ENCODE results near the gene QRICH2.
"Not testable (repeated sequence)": the region's sequence is repeated elsewhere in the genome, so short reads cannot be mapped to it uniquely, and the experiment has no call there.

Gene QRICH2, protein sequence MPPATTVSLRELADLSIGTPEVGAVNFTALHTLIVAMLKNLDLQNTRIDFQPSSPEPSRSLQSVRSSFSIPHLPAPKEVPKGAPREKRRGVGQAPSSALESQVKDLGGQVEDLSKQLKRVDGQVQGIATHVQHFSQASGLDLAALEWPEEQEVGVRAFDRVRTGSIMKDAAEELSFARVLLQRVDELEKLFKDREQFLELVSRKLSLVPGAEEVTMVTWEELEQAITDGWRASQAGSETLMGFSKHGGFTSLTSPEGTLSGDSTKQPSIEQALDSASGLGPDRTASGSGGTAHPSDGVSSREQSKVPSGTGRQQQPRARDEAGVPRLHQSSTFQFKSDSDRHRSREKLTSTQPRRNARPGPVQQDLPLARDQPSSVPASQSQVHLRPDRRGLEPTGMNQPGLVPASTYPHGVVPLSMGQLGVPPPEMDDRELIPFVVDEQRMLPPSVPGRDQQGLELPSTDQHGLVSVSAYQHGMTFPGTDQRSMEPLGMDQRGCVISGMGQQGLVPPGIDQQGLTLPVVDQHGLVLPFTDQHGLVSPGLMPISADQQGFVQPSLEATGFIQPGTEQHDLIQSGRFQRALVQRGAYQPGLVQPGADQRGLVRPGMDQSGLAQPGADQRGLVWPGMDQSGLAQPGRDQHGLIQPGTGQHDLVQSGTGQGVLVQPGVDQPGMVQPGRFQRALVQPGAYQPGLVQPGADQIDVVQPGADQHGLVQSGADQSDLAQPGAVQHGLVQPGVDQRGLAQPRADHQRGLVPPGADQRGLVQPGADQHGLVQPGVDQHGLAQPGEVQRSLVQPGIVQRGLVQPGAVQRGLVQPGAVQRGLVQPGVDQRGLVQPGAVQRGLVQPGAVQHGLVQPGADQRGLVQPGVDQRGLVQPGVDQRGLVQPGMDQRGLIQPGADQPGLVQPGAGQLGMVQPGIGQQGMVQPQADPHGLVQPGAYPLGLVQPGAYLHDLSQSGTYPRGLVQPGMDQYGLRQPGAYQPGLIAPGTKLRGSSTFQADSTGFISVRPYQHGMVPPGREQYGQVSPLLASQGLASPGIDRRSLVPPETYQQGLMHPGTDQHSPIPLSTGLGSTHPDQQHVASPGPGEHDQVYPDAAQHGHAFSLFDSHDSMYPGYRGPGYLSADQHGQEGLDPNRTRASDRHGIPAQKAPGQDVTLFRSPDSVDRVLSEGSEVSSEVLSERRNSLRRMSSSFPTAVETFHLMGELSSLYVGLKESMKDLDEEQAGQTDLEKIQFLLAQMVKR (N-terminal part only)

GRCh38 chr17:76307966-76308338, at the start of gene QRICH2:
QRICH2 (minus strand) TSS chr17:76308276; CDS start chr17:76307998, 278 bp downstream.
- no peak for DNase-seq

DNA sequence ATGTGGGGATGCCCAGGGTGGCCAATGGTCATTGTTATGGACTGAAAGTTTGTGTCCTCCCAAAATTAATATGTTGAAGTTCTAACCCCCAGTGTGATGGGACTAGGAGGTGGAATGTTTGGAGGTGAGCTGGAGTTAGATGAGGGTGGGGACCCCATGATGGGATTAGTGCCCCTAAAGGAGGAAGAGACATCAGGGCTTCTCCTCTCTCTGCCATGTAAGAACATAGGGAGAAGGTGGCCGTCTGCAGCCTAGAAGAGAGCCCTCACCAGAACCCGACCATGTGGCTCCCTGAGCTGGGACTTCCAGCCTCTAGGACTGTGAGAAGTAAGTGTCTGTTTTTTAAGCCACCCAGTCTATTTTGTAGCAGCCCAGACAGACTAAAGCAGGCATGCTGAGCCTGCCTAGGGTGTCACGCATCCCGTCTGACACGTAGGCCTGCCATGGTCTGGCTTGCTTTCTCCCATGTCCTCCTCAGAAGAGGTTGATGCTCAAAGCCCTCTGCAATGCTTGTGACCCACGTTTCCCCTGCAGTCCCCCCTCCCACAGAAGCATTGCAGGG, 49.6 kb upstream of the QRICH2 start:
- DNase-seq: no peak

- DNase-seq: no peak
Observed at GRCh38 chr17:76356803-76357456, 48.9 kb upstream of the QRICH2 start.

DNA sequence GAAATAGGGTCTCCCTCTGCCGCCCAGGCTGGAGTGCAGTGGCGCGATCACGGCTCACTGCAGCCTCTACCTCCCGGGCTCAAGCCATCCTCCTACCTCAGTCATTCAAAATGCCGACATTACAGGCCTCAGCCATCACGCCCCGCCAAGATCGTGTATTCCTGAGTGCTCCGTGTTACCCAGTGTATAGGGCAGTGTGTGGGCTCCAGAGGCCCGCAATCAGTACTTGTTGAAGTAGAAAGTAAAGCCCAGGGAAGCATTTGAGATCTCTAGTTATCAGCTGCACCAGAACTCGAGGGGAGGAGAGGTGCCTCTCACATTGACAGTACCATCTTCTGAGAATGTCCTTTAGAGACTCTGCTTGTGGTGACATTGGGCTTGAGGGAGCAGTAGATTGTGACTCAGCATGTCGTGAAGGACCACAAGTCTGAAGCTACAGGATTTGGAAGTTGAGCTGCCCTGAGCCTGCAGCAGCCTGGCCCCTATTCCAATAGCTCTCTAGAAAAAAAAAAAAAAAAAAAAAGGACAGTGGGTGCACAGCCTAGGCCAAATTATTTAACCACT, 46.8 kb upstream of the QRICH2 start:
- DNase-seq: no peak

GRCh38 chr17:76354317-76354729, 46.2 kb upstream of the QRICH2 start:
- no peak for DNase-seq

DNA sequence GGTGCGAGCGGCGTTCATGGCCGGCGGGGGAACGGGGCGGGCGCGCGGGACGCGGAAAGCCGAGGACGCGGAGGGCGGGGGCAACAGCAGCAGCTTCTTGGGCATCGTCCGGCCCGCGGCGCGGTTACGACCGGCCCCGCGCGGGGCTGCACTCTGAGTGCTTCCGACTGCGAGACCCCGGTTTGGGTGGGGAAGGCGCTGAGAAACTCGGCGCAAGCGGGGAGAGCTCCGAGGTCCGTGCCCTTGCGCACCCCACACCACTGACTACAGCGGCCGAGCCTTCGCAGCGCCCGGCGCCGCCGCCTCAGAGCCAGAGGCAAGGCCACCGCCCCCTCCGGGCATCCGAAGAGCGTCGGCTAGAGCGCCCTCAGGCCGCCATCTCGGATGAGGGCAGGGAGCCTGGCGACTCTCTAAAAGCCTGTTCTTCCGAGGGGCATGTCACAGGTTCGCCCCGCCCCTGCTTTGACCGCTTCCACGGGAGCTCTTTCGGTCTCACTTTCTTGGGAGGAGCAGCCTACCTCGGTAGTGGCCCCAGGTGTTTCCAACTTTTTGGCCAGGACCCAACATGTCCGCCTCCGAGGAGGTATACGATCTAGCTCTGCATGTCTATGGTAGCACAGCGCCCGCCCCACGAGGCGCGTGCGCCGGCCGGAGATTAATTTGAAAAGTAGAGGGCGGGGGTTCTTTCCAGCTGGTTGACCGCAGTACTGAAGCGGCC, 45.7 kb upstream of the QRICH2 start, which contains the start of gene PRPSAP1:
Gene PRPSAP1 (minus strand): TSS at position 318 of the 718 bp plus-strand sequence. CDS start 213 bp downstream, at position 105.
- peak; percentile 78 for DNase-seq

- no peak for DNase-seq
Observed at GRCh38 chr17:76353004-76353598, 45.0 kb upstream of the QRICH2 start.

DNA sequence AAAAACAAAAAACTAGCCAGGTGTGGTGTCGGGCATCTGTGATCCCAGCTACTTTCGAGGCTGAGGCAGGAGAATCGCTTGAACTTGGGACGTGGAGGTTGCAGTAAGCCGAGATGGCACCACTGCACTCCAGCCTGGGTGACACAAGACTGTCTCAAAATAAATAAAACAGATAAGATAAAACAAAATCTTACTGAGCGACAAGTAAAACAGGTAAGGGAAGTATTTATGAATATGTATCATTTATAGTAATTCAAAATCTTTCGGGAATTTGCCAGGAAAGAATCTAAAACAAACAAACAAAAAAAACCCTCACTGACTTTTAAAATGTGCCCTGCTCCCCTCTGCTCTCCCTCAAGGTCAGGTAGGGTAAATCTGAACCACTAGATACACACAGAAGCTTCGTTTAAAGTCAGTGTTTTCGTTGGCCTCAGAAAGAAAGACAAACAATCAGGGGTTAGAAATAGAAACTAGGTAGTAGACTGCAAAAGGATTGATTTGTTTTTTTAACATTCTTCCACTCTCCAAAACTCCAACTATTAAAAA, 43.5 kb upstream of the QRICH2 start:
- no peak for DNase-seq

DNA sequence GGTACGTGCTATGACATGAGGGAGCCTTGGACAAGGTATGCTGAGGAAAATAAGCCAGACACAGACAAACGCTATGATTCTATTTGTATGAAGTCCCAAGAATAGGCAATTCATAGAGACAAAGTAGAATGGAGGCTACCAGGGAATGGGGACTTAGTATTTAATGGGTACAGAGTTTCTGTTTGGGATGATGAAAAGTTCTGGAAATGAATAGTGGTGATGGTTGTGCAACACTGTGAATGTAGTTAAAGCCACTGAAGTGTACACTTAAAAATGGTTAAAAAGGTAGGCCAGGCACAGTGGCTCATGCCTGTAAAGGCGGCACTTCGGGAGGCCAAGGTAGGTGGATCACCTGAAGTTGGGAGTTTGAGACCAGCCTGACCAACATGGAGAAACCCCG, 42.4 kb upstream of the QRICH2 start:
- DNase-seq: no peak

DNA sequence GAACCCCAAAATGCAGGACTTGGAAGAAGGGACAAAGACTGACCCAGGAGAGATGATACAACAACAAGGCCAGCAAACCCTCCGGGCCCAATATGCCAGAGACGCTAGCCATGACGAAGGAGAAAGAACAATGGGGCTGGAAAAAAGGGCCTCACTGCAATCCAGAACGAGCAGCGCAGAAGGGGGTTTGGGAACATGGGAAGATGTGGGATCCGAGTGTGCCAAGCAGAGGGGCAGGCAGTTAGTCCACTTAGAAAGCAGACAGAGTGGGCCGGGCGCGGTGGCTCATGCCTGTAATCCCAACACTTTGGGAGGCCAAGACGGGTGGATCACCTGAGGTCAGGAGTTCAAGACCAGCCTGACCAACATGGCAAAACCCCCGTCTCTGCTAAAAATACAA, 38.9 kb upstream of the QRICH2 start:
- not testable (repeated sequence) for DNase-seq

DNA sequence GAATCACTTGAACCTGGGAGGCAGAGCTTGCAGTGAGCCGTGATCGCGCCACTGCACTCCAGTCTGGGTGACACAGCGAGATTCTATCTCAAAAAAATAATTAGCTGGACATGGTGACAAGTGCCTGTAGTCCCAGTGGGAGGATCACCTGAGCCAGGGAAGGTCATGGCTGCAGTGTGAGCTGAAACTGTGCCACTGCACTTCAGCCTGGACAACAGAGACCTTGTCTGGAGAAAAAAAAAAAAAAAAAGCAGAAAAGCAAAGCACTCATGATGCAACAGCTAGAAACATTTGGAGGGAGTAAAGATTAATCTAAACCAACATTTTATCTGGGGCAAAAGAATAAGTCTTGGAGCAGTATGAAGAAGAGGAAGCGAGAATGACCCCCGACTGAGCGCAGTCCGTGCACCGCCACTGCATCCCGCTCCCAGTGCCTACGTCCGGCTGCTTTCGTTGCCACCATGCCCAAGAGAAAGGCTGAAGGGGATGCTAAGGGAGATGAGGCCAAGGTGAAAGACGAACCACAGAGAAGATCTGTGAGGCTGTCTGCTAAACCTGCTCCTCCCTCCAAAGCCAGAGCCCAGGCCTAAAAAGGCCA, 37.4 kb upstream of the QRICH2 start:
- DNase-seq: no peak

DNA sequence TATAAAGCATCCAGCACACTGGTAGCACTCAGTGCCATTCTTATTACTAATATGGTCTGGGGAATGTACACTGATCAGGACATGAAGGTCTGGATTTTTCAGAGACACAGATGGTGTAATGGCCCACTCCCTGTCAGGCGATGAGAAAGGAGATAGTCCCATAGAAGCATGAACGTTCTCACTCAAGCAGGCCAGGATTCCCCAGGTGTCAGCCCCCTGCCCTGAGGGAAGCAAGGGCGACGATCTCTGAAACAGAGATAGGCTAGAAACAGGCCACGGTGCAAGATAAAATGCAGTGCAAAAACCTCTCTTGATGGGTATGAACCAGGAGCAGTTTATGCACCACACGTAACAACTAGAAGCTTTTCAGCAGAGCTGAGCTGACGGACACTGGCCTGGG, 35.0 kb upstream of the QRICH2 start:
- DNase-seq: no peak

GRCh38 chr17:76341301-76341700, 33.2 kb upstream of the QRICH2 start:
- DNase-seq: no peak

DNA sequence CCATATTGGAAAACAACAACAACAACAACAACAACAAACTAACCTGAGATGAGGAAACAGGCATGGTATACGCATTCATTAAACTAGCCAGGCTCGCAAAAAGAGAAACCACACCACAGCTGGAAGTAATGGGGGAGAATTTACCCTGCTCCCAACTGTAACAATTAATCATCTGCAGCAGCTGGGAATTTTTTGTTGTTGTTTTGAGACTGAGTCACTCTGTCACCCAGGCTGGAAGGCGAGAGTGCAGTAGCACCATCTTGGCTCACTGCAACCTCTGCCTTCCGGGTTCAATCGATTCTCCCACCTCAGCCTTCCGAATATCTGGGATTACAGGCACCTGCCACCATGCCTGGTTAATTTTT, 29.3 kb upstream of the QRICH2 start:
- DNase-seq: no peak

GRCh38 chr17:76336756-76337412, 28.8 kb upstream of the QRICH2 start:
- DNase-seq: no peak

DNA sequence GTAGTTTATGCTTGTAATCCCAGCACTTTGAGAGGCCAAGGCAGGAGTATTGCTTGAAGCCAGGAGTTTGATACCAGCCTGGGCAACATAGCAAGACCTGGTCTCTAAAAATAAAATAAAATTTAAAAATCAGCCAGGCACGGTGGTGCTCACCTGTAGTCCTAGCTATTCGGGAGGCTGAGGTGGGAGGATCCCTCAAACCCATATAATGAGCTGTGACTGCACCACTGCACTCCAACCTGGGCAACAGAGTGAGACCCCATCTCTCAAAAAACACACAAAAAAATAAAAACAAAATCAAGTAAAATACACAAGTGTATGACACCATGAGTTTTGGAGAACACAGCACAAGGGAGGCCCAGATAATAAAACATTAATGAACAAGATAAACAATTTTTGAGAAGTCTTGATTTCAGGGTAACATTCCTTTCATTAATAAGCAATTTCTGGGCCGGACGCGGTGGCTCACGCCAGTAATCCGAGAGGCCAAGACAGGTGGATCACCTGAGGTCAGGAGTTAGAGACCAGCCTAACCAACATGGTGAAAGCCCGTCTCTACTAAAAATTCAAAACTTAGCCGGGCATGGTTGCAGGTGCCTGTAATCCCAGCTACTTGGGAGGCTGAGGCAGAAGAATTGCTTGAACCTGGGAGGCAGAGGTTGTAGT, 27.8 kb upstream of the QRICH2 start:
- no peak for DNase-seq

GRCh38 chr17:76333673-76334505, 25.8 kb upstream of the QRICH2 start:
- no peak for DNase-seq

DNA sequence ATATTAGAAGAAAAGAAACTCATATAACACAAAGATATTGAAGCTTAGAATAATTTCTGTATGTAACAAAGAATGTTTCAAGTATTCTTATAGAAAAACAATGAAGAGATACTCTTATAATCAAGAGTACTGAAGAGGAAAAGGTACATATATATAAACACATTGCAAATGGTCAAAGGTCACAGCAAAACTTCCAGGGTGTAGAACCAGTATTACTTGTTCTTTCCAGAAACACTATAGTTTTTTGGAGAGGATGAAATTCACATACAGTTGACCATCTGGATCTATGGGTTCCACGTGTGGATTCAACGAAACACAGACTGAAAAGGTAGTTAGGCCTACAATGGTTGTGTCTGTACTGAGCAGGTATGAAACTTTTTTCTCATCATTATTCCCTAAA, 23.0 kb upstream of the QRICH2 start:
- no peak for DNase-seq

Data from NCI-H1092 (cell line).